Activated T-cell treated with anti-CD3 and anti-CD28 coated beads, Interleukin-2, amount 50 U/mL, for 48 hours (primary cell): Measurements from ENCODE around the gene AFAP1.

Experiments
- DNase-seq, 2 experiments: peaks; one replicate each; pipeline ENCODE4 v3.0.0-alpha.2; 2020

Gene AFAP1

GRCh38 chr4:7747566-7747965, 192.1 kb downstream of the AFAP1 start:
- no peak for DNase-seq

- DNase-seq, result no peak
These were observed 192.6 kb downstream of the AFAP1 start for GRCh38 chr4:7747062-7747385.

- no peak for DNase-seq
These were observed 193.2 kb downstream of the AFAP1 start for GRCh38 chr4:7746351-7747061.

- no peak for DNase-seq
These were observed 194.3 kb downstream of the AFAP1 start for GRCh38 chr4:7745301-7745885.

GRCh38 chr4:7744142-7744804, 195.4 kb downstream of the AFAP1 start:
- DNase-seq, result no peak

GRCh38 chr4:7742807-7743280, 196.8 kb downstream of the AFAP1 start:
- DNase-seq, result no peak

DNA sequence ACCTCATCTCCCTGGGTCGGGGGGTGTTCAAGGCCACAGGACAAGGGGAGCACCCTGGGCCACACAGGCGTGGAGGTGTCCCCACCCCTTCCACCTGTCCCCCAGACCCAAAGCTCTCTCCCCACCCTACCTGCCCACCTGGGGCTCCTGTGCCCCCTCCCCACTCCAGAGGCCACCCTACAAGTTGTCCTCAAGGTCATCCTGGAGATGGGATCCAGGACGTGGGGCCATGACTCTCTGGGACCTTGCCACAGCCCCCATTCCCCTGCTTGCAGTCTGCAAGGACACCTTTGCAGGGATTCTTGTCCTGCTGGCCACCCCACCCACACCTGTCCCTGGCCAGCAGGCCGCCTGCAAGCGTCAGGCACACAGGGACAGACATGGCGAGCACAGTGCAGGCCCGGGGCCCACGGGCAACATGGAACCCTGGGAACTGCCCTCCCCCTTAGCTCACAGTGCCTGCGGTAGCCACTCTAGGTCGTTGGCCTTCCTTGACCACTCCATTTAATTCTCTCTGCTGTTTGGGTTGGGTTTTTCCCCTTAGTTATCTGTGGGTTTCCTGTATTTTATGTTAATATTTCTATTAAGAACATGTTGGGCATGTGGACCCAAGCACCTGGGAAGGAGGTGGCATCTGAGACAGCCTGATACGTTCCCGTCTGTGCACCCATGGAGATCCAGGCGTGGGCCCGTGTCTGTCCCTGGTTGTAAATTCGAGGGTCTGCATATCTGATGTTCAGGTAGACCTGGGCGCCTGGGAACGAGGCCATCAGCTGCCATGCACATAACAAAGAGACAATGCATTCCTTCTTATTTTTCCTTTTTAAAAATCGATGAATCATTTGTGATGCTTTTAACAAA, 197.5 kb downstream of the AFAP1 start:
- DNase-seq, result no peak

- DNase-seq, result no peak
These were observed 198.7 kb downstream of the AFAP1 start for GRCh38 chr4:7740866-7741525.

DNA sequence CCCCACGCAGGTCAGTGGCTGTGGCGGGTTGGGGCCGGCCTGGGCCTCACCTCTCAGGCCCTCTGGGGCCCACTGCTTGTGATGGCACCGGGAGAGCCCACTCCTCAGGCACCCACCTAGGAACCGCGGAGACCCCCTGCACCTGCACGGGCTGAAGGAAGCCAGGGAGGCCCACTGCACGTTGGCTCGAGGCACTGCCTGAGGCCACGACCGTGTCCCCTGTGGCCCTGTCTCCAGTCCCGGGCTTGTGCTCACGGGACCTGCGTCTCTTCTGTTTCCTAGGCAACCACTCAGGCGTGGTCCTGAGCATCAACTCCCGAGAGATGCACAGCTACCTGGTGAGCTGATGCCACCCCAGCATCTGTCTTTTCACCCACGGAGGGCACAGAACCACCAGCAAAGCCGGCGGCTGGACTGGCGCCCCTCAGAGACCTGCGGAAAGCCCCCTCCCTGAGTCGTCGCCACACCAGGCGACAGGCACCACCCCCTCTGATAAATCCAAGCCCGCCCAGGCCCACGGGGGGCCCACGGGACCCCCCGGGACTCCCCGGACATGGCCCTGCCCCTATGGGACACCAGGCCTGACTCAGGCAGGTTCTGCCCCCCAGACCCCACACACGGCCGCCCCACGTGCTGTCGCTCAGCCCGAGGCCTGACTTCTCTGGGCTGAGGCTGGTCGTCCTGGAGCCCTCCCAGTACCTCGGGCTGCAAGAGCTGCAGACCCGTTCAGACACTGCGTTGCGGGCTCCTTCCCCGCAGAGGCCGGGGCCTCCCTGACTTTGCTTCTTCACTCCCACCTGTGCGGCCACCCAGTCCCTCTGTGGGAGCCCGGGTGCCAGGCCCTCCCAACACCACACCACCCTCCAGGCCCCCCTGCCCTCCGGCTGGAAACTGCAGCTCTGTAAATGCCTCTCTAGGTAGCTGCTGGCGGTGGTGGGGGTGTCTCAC, 199.5 kb downstream of the AFAP1 start:
- no peak for DNase-seq

DNA sequence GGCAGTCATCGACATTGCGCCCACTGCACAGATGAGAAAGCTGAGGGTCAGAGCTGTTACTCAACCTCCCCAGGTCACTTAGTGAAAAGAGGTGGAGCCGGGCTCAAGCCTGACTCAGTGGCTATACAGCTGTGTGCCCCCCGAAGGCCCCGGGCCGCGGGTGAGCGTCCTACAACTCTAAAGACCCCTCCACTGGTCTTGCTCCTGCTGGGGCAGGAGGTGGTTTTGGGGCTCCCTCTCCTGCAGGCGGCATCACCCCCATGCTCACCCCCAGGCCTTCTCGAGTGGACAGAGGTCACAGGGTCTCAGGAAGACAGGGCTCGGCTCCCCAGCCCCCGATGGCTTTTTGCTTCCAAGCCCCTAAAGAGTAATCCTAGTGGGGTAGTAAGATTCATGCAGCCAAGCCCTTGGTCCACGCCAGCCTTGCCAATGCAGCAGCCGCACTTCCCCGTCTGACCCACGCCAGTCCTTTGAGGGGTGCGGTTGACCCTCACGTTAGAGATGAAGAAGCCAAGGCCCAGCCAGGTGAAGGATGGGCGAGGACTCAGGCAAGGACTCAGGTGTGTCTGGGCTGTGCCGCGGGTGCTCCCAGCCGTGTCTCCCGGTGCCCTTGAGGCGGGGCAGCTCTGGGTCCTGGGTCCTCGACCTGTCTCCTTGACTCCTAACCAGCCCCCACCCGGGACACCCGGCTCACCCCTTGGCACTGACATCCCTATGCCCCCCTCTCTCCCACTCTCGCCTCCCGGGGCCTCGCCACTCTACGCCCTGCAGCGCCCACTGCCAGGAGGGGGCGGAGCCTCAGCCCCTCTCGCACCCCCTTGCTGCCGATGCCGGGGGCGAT, 200.4 kb downstream of the AFAP1 start:
- DNase-seq, result no peak

DNA sequence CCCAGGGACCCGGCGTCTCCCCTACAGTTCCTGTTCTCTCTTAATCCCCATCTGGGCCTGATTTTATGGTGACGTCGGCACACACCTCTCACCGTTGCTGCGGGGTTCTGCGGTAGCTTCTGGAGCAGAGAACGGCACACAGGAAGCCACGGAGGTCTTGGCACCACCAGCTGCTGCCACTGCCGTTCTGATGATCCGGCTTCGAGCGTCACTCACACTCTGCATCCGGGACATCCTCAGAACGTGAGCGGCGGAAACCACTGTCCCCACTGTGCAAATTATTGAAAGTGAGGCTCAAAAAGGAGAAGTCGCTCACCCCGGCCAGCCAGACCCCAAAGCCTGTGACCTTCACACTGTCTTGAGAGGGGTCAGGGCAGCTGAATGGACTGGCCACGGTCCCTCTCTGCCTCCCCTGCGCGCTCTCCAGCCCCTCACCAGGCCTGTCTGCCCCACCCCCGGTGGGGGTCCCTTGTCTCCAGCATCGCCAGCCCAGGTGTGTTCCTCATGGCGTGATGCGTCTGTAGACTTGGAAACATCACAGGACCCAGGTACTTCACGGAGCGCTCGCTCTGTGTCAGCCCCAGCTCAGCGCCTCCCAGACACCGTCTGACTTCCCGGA, 201.1 kb downstream of the AFAP1 start:
- DNase-seq, result no peak

- DNase-seq, result no peak
These were observed 201.8 kb downstream of the AFAP1 start for GRCh38 chr4:7737752-7738457.

DNA sequence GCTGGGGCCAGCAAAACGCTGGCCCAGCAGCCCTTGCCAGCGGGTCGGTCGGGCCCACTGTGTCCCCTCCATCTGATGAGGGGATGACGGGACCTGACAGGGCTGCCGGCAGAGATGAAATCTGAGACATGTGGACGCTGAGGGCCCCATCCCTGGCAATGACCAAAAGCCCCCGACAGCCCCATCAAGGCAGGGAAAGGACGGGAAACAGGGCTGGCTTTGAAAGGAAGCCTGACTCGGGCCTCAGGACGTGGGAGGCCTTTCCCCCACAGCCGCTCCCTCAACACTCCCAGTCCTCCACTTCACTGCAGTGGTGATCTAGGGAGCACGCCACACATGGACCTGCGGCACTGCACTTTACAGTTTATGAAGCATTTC, 202.4 kb downstream of the AFAP1 start:
- no peak for DNase-seq

- DNase-seq, result no peak
These were observed 203.0 kb downstream of the AFAP1 start for GRCh38 chr4:7736436-7737267.

- DNase-seq, result no peak
These were observed 203.7 kb downstream of the AFAP1 start for GRCh38 chr4:7735961-7736360.

GRCh38 chr4:7735395-7735794, 204.3 kb downstream of the AFAP1 start:
- DNase-seq, result no peak

DNA sequence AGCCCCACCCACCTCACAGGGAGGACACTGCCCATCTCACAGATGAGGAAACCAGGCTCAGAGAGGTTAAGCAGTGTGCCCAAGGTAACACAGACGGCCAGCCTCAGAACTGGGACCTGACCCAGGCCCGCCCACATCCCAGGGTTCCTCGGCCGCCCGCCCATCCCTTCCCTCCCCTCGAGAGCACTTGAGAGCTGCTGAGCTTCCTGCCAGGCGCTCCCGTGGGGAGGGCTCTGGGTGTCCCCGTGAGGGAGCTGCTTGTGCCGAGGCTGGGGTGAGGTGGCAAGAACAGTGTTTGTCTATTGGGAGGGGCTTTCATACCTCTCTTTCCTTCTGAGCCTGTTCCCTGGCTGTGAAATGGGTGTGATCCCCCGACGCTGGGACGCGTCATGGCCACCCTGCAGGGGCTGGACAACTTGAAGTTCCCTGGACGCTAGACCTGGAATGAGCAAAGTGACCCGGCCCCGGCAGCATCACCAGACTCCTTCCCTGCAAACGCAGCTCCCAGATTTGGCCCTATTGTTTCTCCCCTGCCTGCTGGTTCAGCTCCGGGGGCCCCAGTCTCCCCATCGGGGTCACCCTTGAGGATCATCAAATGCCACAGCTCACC, 204.9 kb downstream of the AFAP1 start:
- DNase-seq, result no peak
